ENCODE data around the gene S100PBP. TPM values are rescaled to one million over a fixed set of nuclear protein-coding genes. Genes with fewer than 3 reads are reported as not detected.

The S100PBP gene
- total RNA-seq, 3 donors from 2014 or later (not counting 1 experiment from before 2014, with no cell fraction given), result 84.5 to 114 (median 85.5) TPM

DNA sequence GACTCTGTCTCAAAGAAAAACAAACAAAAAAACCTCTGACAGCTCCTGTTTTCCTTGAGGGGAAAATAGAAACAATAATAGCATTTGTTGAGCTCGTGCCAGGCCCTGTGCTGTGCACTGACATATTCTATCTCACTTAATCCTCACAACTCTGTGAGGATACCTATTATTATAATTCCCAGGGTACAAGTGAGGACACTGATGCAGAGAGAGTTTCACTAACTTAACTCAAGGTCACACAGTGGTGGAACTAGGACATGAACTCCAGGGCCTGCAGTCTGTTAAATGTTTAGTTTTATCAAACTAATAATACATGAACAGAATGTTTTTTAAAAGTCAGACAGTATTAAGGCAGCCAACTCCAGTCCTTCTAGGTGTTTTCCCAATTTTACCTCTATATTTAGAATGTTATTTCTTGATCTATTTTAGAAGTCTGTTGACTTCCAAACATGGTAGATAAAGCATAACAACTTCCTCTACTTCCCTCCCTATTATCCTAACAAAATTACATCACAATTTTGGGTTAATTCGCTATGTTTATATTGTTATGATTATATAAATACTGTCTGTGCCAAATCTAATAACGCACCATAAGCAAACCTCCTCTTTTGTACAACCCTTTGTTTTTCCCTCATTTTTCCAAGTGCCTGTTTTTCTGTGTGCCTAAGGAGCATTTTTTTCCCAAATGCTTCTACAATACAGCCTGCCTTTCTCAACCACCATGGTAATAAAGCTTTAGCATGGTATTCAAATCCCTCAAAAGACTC lies 48.4 kb downstream of the S100PBP start:
- TF ChIP-seq, protein P1, sequence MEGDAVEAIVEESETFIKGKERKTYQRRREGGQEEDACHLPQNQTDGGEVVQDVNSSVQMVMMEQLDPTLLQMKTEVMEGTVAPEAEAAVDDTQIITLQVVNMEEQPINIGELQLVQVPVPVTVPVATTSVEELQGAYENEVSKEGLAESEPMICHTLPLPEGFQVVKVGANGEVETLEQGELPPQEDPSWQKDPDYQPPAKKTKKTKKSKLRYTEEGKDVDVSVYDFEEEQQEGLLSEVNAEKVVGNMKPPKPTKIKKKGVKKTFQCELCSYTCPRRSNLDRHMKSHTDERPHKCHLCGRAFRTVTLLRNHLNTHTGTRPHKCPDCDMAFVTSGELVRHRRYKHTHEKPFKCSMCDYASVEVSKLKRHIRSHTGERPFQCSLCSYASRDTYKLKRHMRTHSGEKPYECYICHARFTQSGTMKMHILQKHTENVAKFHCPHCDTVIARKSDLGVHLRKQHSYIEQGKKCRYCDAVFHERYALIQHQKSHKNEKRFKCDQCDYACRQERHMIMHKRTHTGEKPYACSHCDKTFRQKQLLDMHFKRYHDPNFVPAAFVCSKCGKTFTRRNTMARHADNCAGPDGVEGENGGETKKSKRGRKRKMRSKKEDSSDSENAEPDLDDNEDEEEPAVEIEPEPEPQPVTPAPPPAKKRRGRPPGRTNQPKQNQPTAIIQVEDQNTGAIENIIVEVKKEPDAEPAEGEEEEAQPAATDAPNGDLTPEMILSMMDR (IDR thresholded peaks at IDR 0.05), result no peak
- no peaks in the 10 kb centered on the region for H3K9me3 ChIP-seq (ENCODE audit: control insufficient read depth, insufficient read depth, low read length)
- Mint-ChIP-seq H3K4me3 (no peak overlapping the region), H3K9me3 (no peaks in the 10 kb centered on the region), H3K27me3 (ENCODE audit: low read depth in 2 of 2) (peaks cover 10 to 14% of the 10 kb centered on the region in 2 donors), H3K36me3 (peaks cover 12% of the 10 kb centered on the region), H3K4me1 (peaks cover 6 to 15% of the 10 kb centered on the region in 2 donors), H3K27ac (no peak overlapping the region)
- peaks cover 7% of the 10 kb centered on the region for H3K4me1 ChIP-seq (ENCODE audit: control insufficient read depth, insufficient read depth, low read length)
- WGBS (ENCODE audit: insufficient coverage), result 100% methylated on average over 2 of the region's 3 CpGs
- peaks cover 8% of the 10 kb centered on the region for H3K27me3 ChIP-seq (ENCODE audit: control insufficient read depth, insufficient read depth, low read length)
- DNase-seq (no peak), ATAC-seq (no peak)
- intact Hi-C loops (cut with micrococcal nuclease), result no loop called here
- no peak overlapping the region for H3K4me3 ChIP-seq (ENCODE audit: low read length)
- H3K36me3 ChIP-seq (ENCODE audit: control insufficient read depth, insufficient read depth, low read length), result peaks cover 19% of the 10 kb centered on the region
- no peak overlapping the region for H3K27ac ChIP-seq (ENCODE audit: low read length)

DNA sequence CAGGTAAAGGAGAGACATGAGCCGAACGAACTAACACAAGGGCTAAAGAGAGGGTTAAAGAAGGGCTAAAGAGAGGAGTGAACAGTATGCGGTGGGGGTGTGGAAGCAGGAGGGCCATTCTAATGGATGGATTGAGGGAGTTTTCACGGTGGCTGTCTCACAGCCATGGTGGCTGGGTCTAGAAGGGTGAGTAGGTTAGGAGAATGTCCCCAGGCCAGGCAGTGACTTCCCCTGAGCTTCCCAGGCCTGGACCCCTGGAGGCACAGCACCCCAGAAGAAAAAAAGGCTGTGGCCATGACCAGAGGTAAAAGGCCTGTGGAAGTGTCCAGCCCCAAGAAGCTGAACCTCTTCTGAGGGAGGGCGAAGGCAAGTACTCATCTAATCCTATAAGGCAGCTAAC lies 49.7 kb downstream of the S100PBP start:
- Histone ChIP-seq H3K9me3 (ENCODE audit: control insufficient read depth, insufficient read depth, low read length) (no peaks in the 10 kb centered on the region), H3K27ac (ENCODE audit: low read length) (no peak overlapping the region), H3K36me3 (ENCODE audit: control insufficient read depth, insufficient read depth, low read length) (peaks cover 15% of the 10 kb centered on the region), H3K4me3 (ENCODE audit: low read length) (no peak overlapping the region), H3K27me3 (ENCODE audit: control insufficient read depth, insufficient read depth, low read length) (peaks cover 20% of the 10 kb centered on the region), H3K4me1 (ENCODE audit: control insufficient read depth, insufficient read depth, low read length) (peaks cover 19% of the 10 kb centered on the region)
- TF ChIP-seq, protein P1 (IDR thresholded peaks at IDR 0.05), result no peak
- intact Hi-C loops (cut with micrococcal nuclease), result no loop called here
- Mint-ChIP-seq H3K4me1 (peaks cover 6 to 20% of the 10 kb centered on the region in 2 donors), H3K4me3 (no peak overlapping the region), H3K27me3 (ENCODE audit: low read depth in 2 of 2) (peaks cover 10 to 24% of the 10 kb centered on the region in 2 donors), H3K9me3 (no peaks in the 10 kb centered on the region), H3K27ac (no peak overlapping the region), H3K36me3 (peaks cover 8% of the 10 kb centered on the region)
- no peak for DNase-seq
- WGBS (ENCODE audit: insufficient coverage), result 96% methylated on average over 5 of the region's 5 CpGs
- ATAC-seq, result no peak

DNA sequence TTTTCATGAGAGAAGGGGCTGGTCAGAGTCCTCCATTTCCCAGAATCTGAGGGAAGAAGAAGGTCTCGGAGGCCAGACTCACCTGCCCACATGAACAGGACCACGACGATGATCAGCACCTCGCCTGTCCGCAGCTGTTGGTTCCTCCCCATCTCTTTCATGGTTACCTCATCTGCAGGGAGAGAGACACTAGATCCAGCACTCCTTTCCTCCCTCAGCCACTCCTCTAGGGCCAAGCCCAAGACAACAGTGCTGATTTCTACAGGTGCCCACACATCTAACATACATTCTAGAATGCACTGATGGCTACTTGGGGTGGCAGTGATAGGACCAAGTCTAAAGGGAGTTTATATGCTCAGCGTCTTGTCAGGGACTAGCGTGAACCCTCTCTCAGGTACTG lies 50.2 kb downstream of the S100PBP start:
- H3K27me3 ChIP-seq (ENCODE audit: control insufficient read depth, insufficient read depth, low read length), result peaks cover 21% of the 10 kb centered on the region
- Mint-ChIP-seq H3K27ac (no peak overlapping the region), H3K36me3 (peaks cover 2% of the 10 kb centered on the region), H3K4me3 (no peak overlapping the region), H3K4me1 (peaks cover 3 to 23% of the 10 kb centered on the region in 2 donors), H3K9me3 (no peaks in the 10 kb centered on the region), H3K27me3 (ENCODE audit: low read depth in 2 of 2) (peaks cover 10 to 26% of the 10 kb centered on the region in 2 donors)
- no peak overlapping the region for H3K4me3 ChIP-seq (ENCODE audit: low read length)
- peaks cover 24% of the 10 kb centered on the region for H3K4me1 ChIP-seq (ENCODE audit: control insufficient read depth, insufficient read depth, low read length)
- no peak overlapping the region for H3K27ac ChIP-seq (ENCODE audit: low read length)
- DNase-seq (no peak), ATAC-seq (no peak)
- TF ChIP-seq, protein P1 (IDR thresholded peaks at IDR 0.05), result no peak
- intact Hi-C loops (cut with micrococcal nuclease), result no loop called here
- no peaks in the 10 kb centered on the region for H3K9me3 ChIP-seq (ENCODE audit: control insufficient read depth, insufficient read depth, low read length)
- 92% methylated on average over 7 of the region's 7 CpGs for WGBS (ENCODE audit: insufficient coverage)
- H3K36me3 ChIP-seq (ENCODE audit: control insufficient read depth, insufficient read depth, low read length), result peaks cover 9% of the 10 kb centered on the region
